HG03439 (cell line): ENCODE data around the gene LRMDA.

ENCODE experiments used
- ATAC-seq: cut with Tn5 transposase; IDR thresholded peaks from one replicate; pipeline ENCODE4 v1.9.1; 2021; ENCODE audit warnings: mild to moderate bottlenecking, moderate library complexity; ENCODE audit not compliant: unreplicated experiment

LRMDA gene

DNA sequence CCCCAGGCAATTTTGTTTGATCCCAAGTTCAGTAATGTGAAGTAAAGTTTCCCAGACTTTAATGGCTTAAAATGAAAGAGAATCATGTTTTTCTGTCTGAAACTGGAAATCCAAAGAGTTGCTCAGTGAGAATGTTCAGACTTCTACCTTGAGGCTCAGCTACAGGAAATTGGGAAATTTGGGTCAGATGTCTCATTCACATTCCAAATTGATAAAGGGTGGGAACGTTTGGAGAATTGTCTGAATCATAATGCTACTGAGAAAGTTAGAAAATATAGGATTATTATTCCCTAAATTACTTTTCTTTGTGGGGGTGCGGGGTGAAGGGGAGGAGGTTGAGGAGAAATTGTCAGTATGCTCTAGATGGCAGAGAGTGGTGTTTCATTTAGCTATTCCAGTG lies 773.9 kb downstream of the LRMDA start:
- ATAC-seq = no peak

DNA sequence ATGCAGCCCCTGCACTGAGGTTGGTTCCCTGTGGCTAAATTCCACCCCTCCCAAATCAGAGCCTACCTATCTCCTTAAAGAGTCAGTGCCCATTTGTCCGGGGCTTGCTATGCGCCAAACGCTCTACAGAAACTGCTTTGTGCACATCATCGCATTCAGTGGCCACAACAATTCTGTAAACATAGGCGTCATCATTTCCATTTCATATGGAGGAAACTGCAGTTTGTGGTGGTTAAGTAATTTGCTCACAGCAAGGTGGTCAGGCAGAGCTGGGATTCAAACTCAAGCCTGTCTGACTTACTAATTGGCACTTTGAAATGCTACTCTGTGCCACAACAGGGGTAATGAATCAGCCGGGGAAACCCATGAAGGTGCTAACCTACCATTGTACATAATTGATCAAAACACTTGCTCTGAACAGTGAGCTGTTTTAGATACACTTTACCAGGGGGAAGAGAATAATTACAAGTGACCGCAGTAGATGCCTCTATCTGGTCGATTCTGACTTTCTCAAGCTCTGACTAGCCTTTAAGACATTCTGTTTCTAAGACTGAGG lies 775.5 kb downstream of the LRMDA start:
- no peak for ATAC-seq

DNA sequence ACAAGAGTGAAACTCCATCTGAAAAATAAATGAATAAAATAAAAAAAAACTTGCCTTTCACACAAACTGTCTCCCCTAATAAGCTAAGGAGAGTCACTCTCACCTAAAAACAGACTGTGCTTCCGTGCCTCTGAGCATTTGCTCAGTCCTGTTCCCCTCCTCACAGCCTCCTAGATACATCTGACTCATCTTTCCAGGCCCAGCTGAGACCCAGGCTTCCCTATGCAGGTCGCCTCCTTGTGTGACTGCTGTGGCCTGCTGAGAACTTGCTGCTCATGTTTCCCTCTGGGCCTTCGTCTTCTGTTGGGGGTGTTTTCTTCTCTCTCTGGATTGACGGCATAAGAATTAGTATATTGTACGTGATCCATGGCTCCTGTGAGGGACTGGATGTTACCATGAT lies 777.7 kb downstream of the LRMDA start:
- no peak for ATAC-seq

DNA sequence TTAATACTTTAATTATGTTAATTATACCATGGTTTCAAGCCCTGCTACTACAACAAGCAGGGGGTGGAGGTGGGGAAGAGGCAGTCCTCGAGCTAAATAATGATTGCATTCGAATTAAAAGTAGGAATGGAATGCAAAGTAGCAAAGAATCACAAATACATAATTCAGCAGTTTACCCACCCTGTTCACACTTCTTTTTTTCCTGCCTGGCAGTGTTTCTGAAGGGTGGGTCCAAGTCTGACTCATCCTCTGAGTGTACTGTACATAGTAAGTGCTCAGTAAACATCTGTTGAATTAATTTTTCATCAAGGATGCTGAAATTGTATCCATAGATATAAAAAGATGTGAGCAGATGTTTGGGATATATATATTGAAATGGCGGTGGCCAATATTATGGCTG lies 778.8 kb downstream of the LRMDA start:
- ATAC-seq = no peak

DNA sequence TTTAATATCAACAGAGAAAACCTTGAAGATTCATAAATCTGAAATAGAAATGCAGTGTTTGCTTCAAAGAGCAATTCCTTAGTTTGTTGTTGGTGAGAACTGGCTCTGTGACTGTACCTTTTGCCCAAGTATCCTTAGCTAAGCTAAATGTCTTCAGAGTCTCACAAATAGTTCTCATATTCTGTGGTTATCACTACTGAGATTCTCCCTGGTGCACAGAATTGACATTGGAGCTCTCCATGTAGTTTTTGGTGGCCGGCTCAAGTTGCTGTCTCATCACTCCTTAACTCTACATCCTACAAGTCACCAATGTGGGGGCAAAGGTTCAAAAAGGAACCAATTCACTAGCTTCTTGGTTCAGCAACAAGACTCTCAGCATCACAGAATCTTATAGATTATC lies 780.3 kb downstream of the LRMDA start:
- ATAC-seq = no peak

DNA sequence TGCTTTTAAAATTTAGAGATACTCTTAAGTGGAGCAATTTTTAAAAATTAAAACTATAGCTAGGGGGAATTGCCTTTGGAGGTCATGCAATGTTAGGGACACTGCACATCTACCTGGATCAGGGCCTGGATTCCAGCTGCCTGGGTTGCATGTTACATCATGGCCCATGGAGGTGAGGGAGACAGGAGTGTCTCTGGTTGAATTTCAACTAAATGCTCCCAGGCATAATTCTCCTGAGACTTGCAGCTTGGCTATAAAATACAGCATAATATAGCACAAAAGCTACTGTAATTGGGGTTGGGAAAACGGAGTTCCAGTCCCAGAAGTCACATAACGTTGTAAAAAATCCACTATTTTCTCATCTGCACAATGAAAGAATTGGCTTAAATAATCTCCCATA lies 782.5 kb downstream of the LRMDA start:
- ATAC-seq = no peak

DNA sequence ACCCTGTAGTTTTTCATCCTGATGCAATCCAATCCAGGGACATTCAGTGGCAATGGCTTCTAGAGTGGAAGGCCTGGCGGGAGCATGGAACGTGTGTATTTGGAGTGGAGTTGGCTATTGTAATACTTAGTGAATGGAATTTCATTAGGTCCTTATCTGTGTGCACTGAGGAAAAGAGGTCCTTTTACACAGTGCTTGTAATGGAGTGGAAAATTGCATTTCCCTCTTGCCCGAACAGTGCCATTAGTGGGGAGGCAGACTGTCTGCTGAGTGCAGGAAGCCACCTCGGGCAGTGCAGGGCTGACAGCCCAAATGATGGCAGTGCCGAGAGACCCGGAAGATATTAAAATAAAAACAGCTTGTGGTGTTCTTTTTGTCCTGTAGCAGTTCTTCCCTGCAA lies 786.6 kb downstream of the LRMDA start:
- no peak for ATAC-seq

DNA sequence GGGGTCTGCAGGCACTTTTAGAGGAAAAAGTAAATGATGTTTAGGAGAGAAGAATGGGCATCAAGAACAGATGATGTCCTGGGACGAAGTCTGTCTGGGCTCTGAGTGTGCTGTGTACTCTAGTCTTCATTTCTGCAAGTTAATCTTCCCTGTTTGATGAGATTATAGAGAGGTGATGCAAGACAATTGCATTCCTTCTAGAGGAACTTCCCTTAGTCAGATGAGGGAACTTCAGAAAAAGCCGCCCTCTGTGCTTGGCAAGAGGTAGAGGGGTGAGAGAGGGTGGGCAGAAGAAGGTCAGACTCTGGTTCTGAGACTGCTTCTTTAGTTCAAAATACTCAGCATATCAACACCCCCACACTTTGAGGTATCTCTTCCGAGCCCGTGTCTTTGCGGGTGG lies 797.9 kb downstream of the LRMDA start:
- no peak for ATAC-seq

DNA sequence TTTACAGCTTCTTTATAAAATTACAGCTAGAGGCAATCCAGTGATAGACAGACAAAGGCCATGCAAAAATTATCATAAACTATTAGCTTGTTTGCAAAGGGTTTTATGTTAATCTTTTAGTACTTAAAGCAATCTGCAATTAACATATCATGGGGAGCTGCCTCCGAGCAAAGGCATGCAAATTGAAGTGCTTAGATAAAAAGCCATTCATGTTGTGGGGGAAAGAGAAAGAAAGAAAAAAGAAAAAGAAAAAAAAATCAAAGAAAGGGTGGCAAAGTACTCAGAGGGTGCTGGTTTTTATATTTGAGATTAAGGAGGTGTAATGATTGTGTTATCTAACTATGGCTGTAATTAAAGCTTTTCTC lies 799.5 kb downstream of the LRMDA start:
- ATAC-seq = no peak

DNA sequence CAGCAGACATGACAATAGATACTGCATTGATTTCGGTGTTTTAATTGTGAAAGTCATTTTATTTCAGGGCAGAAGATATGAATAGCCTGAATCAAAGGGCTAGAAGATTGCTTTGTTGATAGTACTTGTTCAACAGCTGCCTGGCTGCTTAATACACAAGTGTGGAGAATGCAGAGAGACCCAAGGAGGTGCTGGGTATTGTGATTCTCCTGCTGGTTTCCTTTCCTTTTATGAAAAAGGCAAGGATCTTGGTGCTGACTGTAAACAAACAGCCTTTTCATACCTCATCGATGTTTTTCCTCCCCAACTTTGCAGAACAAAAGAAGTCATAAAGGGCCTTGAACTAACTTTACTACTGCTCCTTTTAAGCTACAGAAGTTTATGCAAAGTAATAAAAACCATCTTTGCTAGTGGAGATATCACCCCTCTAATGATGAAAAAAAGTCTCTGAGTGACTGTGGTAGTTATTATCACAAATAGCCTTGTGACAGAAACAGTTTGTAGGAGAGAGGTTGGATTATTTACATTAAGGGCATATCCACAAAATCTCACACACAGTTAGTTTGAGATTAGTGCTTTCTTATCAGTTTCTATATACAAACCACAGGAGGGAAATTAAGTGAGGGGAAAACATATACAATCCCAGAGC lies 800.0 kb downstream of the LRMDA start:
- ATAC-seq = no peak

DNA sequence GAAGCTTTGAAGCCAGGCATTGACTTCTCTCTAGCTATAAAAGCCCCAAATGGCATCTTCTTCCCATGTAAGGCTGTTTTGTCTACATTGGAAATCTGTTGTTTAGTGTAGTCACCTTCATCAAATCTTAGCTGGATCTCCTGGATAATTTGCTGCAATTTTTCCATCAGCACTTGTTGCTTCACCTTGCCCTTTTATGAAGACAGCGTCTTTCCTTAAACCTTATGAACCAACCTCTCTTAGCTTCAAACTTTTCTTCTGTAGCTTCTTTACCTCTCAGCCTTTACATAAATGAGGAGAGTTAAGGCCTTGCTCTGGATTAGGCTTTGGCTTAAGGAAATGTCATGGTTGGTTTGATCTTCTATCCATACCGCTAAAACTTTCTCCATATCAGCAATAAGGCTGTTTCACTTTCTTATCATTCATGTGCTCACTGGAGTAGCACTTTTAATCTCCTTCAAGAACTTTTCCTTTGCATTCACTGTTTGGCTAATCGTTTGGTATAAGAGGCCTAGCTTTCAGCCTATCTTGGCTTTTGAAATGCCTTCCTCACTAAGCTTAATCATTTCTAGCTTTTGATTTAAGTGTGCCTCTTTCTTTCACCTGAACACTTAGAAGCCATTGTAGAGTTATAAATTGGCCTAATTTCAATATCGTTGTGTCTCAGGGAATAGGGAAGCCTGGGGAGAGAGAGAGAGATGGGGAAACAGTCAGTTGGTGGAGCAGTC lies 803.2 kb downstream of the LRMDA start:
- ATAC-seq = no peak

DNA sequence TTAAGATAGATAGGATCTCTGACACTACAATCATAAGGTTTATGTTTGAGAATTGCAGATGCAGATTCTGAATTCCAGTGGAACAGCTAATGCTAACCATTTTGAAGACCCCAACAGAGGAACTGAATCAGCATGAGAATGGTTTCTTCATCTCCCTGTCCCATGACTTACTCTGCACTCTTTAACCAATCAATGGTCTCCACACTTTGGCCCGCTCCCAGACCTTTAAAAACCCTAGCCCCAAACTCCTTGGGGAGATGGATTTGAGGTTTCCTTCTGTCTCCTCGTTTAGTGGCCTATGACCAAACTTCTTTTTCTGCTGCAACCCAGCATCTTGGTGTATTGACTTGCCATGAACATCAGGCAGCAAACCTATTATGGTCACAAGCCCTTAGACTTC lies 804.9 kb downstream of the LRMDA start:
- ATAC-seq = no peak

DNA sequence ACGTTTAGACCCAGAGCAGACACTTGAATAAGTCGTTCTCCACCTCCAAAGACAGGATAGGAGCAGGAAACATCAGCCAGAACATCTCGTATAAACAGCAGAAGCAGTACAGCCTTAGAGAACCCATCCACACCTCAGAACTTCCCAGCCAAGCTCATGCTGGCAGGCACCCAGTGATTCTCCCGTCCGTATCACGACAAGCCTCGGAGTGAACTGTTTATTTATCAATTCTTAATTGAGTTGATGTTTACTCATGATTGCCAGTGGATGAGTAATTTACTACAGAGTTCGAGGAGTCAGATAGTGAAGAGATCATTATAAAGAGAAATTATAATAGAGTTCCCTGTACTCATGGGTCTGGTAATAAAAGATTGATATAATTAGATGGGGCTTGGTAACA lies 811.5 kb downstream of the LRMDA start:
- ATAC-seq = no peak

DNA sequence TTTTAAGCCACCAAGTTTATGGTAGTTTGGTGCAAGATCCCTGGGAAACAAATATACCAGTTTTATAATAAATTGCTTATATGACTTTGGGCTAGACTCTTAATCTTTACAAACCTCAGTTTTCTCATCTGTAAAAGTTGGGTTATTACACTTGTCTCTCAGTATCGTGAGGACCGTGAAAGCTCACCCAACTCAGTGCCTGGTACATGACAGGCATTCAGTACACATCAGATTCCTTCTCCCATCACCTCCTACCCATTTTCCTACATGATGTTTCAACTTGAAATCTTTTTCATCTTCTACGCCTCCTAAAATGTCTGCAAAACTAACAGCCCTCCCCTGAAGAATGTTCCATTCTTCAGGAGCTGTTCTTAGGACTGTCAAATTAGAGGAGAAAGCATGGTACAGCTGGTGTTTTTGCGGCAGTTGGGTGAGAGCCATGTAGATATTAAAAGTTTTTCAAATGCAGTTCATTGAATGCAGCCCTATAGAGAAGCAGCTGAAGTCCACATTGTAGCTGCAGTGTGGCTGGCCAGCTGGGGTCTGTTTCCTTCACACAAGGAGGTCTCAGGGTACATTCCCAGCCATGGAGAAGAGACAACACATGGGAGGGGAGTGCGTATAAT lies 812.8 kb downstream of the LRMDA start:
- ATAC-seq = no peak

DNA sequence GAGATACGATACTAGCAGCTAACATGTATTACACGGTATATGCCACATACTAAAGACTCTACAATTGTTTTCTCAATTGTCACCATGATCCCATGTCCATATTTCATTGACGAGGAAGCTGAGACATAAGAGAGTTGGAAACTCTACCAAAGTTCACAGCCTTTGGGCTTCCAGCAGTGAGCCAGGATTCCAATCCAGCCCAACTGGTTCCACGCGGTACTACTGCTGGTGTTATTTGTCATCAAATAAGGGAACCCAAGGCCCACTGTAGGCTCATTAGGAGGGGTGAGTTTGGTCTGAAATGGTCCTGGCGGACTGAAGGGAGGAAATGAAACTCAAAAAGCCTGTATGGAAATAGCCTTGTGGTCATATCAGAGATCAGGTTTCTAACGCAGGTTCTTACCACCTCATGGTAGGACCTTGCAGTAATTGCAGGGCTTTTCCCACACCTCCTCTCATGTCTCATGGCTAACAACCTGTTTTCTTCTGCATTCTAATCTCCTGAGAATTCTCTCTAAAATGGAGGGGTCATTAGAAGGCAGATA lies 814.6 kb downstream of the LRMDA start:
- ATAC-seq = no peak

DNA sequence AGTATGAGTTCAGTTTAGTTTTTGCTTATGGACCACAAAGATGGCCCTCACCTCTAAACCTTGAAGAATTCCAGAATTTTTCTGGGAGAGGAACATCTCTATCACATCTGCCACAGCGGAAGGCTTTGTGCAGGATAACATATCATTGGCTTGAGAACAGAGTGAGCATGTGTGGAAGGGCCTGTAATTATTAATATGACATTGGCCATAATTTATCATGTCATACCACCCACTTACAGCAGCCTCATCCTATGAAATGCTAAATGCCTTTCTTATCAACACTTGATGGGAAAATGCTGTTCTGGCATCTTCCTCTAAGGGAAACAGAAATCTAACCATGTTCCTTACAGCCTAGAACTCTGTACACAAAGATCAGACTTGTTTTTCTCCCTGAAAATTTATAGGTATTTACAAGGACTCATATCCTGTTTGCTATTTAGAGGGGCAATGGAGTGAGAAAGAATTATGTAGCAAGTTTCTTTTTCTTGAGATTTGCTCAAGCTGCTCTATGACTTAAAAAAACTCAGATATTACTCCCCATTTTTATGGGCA lies 817.3 kb downstream of the LRMDA start:
- ATAC-seq = no peak

DNA sequence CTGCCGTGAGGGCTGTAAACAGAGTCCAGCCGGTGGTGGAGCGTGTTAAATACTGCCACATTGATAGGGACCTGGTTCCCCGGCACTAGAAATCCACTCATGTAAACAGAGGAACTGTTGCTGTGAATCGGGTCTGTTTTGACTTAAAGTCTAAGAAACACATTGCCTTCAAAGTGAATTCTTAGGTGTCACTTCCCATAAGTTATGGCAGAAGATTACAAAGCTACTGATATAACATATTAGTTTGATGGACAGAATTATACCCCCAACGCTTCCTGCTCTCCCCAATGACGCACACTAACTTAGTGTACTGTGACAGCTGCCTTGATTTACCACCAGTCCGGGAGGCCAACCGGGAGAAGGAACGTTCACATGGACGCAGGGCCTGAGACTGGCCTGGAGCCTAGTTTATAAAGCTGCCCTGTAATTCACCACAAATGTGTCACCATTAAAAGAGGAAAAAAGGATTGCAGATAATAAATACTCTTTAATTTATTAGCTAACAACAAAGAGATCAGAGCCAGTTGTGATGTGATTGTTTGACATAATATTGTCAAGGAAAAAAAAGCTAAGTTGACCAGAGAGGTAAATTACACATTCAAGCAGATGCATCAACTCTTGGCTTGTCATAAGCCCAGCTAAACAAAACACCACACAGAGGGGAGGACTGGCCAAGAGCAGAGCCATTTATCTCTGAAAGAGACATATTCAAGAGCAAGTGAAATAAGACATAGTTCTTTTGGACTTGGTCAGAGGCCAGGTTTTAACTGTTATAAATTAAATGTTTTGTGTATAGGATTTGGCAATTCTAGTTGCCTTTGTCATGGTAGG lies 820.6 kb downstream of the LRMDA start:
- no peak for ATAC-seq

DNA sequence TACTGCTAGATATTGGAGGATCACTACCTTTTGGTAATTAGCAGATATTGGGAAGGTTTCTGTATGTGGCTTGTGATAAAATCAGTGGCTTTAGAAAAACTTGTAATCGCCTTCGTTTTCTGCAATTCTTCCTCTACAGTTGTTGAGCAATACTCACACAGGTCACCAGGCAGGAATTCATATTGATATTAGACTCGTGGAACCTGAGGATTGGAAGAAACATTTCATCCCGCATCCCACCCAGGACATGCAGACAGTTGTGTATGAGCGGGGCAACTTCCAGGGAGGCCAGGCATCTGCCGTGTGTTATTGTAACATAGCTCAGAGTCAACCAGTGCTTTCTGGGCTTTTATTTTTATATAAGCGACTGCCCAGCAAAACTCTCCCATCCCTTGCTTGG lies 821.3 kb downstream of the LRMDA start:
- no peak for ATAC-seq

DNA sequence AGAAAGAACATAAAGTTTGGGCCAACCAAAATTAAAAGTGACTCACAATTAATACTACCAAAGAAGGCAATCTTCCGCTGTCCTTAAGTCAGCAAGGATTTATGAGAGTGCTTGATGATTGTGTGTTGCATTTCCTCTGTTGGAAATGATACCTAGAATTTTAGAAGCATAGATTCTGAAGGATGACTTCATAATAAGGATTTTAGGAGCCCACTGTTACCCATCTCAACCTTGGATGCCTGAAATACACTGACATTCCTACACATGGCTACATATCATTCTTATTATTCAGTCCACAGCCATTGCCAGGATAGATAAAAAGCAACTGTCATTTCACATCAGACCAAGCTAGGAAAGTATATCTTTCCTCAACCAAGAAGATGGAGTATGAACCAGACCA lies 823.8 kb downstream of the LRMDA start:
- ATAC-seq = no peak

DNA sequence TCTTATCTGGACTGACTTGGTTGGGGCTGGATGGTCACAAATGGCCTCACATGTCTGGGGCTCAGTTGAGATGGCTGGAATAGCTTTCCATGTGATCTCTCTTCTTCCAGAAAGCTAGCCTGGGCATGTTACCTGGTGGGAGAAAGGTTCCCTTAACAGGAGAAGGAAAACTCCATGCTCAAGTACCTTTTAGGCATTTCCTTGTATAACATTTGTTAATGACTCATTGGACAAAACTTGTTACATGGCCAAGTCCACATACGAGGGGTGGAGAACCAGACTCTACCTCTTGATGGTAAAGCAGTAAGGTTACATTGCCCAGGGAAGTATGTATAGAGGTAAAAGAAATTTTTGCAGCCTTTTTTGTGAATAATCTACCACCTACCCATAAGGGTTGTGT lies 826.4 kb downstream of the LRMDA start:
- ATAC-seq = no peak
